ENCODE data around the gene SPRYD3.
A peak's percentile ranks its signal among the peaks of the same experiment; 100 is the strongest.
"Not testable (repeated sequence)": the region's sequence is repeated elsewhere in the genome, so short reads cannot be mapped to it uniquely, and the experiment has no call there.

Gene SPRYD3

DNA sequence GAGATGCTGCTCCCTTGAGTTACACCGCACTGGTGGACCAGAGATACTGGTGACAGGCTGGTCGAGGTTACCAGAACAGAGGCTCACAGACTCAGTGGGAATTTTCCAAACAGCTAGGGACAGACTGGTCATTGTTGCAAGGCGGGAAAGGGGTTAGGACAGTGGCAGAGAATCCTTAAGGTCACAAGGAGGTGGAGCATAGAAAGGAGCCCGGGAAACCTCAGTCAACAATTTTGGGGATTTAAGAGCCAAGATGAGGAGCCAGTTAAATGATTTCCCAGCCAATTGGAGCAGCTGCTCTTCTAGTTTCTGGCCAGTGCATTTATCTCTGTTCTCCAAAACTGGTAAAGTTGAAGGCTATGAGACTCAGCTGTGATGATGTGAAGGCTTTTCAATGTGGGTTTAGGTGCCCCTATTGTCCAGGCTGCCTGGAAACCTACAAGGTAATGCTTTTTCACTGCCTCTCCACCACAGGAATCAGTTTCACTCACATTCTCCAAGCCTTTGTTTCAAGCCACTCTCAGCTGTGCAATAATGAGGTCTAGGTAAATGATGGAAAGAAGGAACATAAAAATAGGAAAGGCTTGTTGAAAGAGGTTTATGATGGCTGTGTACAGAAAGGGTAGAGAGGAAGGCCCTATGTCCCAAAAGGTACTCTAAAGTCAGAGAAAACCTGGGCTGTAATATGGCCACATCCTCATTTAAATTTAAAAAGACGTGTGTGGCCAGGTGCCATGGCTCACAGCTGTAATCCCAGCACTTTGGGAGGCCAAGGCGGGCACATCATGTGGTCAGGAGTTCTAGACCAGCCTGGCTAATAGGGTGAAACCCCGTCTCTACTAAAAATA lies 36.4 kb downstream of the SPRYD3 start:
- TF ChIP-seq, protein P1, sequence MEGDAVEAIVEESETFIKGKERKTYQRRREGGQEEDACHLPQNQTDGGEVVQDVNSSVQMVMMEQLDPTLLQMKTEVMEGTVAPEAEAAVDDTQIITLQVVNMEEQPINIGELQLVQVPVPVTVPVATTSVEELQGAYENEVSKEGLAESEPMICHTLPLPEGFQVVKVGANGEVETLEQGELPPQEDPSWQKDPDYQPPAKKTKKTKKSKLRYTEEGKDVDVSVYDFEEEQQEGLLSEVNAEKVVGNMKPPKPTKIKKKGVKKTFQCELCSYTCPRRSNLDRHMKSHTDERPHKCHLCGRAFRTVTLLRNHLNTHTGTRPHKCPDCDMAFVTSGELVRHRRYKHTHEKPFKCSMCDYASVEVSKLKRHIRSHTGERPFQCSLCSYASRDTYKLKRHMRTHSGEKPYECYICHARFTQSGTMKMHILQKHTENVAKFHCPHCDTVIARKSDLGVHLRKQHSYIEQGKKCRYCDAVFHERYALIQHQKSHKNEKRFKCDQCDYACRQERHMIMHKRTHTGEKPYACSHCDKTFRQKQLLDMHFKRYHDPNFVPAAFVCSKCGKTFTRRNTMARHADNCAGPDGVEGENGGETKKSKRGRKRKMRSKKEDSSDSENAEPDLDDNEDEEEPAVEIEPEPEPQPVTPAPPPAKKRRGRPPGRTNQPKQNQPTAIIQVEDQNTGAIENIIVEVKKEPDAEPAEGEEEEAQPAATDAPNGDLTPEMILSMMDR (conservative IDR thresholded peaks at IDR 0.05; ENCODE audit: control insufficient read depth, insufficient read depth, low read depth, low read length): no peak
- no peak overlapping the region for H3K4me3 ChIP-seq (ENCODE audit: control insufficient read depth, low read depth, low read length)
- DNase-seq (ENCODE audit: low read depth): no peak

DNA sequence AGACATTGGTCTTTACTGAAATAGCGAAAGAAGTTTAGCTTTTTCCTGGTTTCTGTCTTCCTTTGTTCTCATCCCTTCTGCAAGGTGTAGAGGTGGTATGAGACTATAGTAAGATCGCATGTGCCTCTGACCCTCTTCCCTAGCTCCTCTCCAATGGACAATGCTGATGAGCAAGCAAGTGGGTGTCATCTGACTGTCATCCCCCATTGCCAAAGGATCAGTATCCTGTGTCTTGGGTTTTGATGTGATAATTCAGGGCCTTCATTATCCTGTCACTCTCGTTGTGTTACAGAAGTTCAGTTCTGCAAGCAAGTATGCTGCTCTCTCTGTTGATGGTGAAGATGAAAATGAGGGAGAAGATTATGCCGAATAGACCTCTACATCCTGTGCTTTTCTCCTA lies 39.3 kb downstream of the SPRYD3 start:
- TF ChIP-seq, protein P1 (conservative IDR thresholded peaks at IDR 0.05; ENCODE audit: control insufficient read depth, insufficient read depth, low read depth, low read length): no peak
- H3K4me3 ChIP-seq (ENCODE audit: control insufficient read depth, low read depth, low read length): no peak overlapping the region
- no peak for DNase-seq (ENCODE audit: low read depth)

DNA sequence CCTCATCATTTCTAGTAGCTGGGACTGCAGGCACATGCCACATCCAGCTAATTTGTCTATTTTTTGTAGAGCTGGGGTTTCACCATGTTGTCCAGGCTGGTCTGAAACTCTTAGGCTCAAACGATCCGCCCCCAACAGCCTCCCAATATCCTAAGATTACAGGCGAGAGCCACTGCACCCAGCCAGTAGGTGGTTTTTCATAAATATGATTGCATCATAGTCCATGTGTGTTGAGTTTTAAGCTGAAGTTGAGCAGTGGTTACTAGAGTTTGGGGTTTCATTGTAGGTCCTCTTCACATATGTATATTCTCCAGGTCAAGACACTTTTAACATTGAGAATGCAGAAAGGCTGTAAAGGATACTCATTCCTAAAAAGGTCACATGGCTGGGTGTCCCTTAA lies 42.4 kb downstream of the SPRYD3 start:
- no peak for DNase-seq (ENCODE audit: low read depth)
- TF ChIP-seq, protein P1 (conservative IDR thresholded peaks at IDR 0.05; ENCODE audit: control insufficient read depth, insufficient read depth, low read depth, low read length): no peak
- H3K4me3 ChIP-seq (ENCODE audit: control insufficient read depth, low read depth, low read length): no peak overlapping the region

DNA sequence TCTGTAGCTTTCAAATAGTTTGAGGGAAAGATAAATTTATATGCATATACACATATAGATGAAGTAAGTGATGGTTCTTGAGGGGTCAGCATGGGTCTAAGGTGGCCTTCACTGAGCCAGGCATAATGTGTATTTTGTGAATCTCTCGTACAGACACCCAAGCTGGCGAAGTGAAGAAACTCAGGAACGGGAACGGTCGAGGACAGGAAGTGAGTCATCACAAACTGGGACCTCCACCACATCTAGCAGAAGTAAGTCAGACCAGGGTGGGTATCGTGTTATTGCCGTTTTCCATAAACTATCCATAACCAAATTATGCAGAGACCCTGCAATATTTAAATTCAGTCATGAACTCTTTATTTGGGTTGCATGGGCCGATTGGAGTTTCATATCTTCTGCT lies 44.7 kb downstream of the SPRYD3 start:
- H3K4me3 ChIP-seq (ENCODE audit: control insufficient read depth, low read depth, low read length): no peak overlapping the region
- TF ChIP-seq, protein P1 (conservative IDR thresholded peaks at IDR 0.05; ENCODE audit: control insufficient read depth, insufficient read depth, low read depth, low read length): no peak
- DNase-seq (ENCODE audit: low read depth): no peak

DNA sequence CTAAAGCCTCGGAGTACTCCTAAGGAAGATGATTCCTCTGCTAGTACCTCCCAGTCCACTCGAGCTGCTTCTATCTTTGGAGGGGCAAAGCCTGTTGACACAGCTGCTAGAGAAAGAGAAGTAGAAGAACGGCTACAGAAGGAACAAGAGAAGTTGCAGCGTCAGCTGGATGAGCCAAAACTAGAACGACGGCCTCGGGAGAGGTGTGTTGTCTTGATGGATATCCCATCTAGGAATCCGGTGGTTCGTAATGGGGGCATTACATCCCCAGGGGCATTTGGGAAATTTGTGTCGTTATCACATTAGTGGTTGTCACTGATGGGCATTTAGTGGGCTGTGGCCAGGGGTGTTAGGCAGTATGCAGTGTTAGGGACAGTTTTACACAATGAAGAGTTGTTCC lies 45.4 kb downstream of the SPRYD3 start:
- H3K4me3 ChIP-seq (ENCODE audit: control insufficient read depth, low read depth, low read length); DNase-seq (ENCODE audit: low read depth): not testable (repeated sequence)

DNA sequence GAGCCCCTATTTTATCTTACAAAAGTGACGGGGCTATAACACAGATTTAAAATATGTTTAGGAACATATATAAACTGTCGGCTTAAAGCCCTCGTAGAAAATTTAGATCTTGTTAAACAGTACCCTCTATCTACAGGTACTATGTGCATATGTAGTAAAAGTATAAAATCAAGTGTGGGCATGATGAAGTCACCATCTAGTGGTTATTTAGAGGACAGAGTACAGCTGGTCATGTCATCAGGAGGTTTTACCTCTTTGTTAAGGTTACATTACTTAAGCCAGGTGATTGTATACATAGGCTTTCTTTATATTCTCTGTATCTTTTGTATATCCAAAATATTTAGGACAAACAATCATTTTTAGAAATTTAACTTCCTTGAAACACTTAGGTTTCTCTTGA lies 47.6 kb downstream of the SPRYD3 start:
- no peak for DNase-seq (ENCODE audit: low read depth)
- TF ChIP-seq, protein P1 (conservative IDR thresholded peaks at IDR 0.05; ENCODE audit: control insufficient read depth, insufficient read depth, low read depth, low read length): peak; percentile 3
- H3K4me3 ChIP-seq (ENCODE audit: control insufficient read depth, low read depth, low read length): no peak overlapping the region

DNA sequence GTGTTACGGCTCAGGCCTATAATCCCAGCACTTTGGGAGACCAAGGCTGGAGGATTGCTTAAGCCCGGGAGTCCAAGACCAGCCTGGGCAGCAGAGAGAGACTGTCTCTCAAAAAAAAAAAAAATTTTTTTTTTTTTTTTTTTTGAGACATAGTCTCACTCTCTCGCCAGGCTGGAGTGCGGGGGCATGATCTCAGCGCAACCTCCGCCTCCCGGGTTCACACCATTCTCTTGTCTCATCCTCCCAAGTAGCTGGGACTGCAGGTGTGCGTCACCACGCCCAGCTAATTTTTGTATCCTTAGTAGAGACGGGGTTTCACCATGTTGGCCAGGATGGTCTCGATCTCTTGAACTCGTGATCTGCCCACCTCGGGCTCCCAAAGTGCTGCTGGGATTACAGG lies 52.2 kb downstream of the SPRYD3 start:
- DNase-seq (ENCODE audit: low read depth); H3K4me3 ChIP-seq (ENCODE audit: control insufficient read depth, low read depth, low read length): not testable (repeated sequence)

DNA sequence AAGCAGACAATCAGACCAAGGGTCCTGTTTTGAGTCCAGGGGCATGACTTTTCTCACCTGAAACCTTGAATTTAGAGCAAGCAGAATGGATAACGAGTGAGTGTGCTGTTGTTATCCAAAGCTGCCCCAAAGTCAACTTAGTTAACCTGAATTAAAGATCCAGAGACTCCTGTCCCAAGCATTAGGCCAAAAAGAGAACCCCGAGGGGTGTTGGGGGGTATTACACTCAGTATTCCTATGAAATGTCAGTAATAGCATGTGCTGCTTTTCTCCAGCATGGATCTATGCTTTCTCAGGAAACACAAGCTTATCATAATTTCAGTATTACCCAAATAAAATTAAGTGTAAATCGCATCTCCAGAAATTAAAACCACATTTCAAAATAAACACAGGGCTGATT lies 53.9 kb downstream of the SPRYD3 start:
- H3K4me3 ChIP-seq (ENCODE audit: control insufficient read depth, low read depth, low read length): no peak overlapping the region
- TF ChIP-seq, protein P1 (conservative IDR thresholded peaks at IDR 0.05; ENCODE audit: control insufficient read depth, insufficient read depth, low read depth, low read length): no peak
- no peak for DNase-seq (ENCODE audit: low read depth)

Data from fibroblast of mammary gland (primary cell).